Neural cell (in vitro differentiated cells): ENCODE data around the gene TAGAP.

ENCODE experiments used
- EP300 ChIP-seq: fragments of 450-650 bp; conservative IDR thresholded peaks from 2 replicates; pipeline ENCODE4 v1.6.1; 2014; ENCODE audit warnings: antibody characterized with exemption, mild to moderate bottlenecking, moderate library complexity; ENCODE audit not compliant: poor library complexity, severe bottlenecking
- EZH2 ChIP-seq: fragments of 200-600, 300-800 bp; shearing (Covaris generic), sonication (generic); IDR thresholded peaks from 2 replicates; pipeline ENCODE4 v1.6.1; 2014; ENCODE audit warnings: antibody characterized with exemption, low read length, borderline replicate concordance, mild to moderate bottlenecking; ENCODE audit not compliant: insufficient read depth, poor library complexity, severe bottlenecking
- MXI1 ChIP-seq: fragments of 450-650 bp; conservative IDR thresholded peaks from 2 replicates; pipeline ENCODE4 v1.6.1; 2014; ENCODE audit warnings: antibody characterized with exemption, mild to moderate bottlenecking; ENCODE audit not compliant: poor library complexity, severe bottlenecking
- POLR2AphosphoS5 ChIP-seq: IDR thresholded peaks from 2 replicates; pipeline ENCODE4 v1.6.1; 2012
- RAD21 ChIP-seq: fragments of 450-650 bp; conservative IDR thresholded peaks from 2 replicates; pipeline ENCODE4 v1.6.1; 2014; ENCODE audit warnings: antibody characterized with exemption, mild to moderate bottlenecking, moderate library complexity
- TAF1 ChIP-seq: IDR thresholded peaks from 2 replicates; pipeline ENCODE4 v1.6.1; 2012; ENCODE audit warnings: low read depth
- TF ChIP-seq, protein P1 (sequence below): IDR thresholded peaks from 2 replicates; pipeline ENCODE4 v1.6.1; 2012; ENCODE audit warnings: borderline replicate concordance
- TF ChIP-seq, protein P2 (sequence below): fragments of 450-650 bp; IDR thresholded peaks from 2 replicates; pipeline ENCODE4 v1.5.1; 2014; ENCODE audit warnings: antibody characterized with exemption, mild to moderate bottlenecking, moderate library complexity; ENCODE audit not compliant: poor library complexity, severe bottlenecking

DNA sequence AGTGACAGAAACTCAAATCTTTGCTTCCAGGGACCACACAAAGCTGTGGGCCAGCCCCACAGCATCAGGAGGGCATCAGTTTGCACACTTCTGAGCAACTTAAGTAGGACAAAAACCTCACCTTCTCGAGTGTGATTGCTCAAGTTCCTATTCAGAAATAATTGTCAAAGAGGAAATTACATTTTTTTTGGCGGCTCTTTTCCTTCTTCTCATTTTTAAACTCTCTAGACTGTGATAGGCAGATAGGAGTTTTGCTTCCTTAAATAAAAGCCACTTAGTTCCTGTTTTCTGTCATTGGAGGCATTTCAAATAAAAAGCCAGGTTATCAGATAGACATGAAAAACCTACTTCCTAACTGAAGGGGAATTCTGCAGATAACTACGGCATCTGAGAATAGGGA is 11.2 kb upstream of the TAGAP start:
- TF ChIP-seq, protein P1, sequence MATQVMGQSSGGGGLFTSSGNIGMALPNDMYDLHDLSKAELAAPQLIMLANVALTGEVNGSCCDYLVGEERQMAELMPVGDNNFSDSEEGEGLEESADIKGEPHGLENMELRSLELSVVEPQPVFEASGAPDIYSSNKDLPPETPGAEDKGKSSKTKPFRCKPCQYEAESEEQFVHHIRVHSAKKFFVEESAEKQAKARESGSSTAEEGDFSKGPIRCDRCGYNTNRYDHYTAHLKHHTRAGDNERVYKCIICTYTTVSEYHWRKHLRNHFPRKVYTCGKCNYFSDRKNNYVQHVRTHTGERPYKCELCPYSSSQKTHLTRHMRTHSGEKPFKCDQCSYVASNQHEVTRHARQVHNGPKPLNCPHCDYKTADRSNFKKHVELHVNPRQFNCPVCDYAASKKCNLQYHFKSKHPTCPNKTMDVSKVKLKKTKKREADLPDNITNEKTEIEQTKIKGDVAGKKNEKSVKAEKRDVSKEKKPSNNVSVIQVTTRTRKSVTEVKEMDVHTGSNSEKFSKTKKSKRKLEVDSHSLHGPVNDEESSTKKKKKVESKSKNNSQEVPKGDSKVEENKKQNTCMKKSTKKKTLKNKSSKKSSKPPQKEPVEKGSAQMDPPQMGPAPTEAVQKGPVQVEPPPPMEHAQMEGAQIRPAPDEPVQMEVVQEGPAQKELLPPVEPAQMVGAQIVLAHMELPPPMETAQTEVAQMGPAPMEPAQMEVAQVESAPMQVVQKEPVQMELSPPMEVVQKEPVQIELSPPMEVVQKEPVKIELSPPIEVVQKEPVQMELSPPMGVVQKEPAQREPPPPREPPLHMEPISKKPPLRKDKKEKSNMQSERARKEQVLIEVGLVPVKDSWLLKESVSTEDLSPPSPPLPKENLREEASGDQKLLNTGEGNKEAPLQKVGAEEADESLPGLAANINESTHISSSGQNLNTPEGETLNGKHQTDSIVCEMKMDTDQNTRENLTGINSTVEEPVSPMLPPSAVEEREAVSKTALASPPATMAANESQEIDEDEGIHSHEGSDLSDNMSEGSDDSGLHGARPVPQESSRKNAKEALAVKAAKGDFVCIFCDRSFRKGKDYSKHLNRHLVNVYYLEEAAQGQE = no peak
- TF ChIP-seq RAD21 (no peak), TAF1 (no peak), MXI1 (no peak), EP300 (no peak), POLR2AphosphoS5 (no peak), EZH2 (no peak)
- TF ChIP-seq, protein P2, sequence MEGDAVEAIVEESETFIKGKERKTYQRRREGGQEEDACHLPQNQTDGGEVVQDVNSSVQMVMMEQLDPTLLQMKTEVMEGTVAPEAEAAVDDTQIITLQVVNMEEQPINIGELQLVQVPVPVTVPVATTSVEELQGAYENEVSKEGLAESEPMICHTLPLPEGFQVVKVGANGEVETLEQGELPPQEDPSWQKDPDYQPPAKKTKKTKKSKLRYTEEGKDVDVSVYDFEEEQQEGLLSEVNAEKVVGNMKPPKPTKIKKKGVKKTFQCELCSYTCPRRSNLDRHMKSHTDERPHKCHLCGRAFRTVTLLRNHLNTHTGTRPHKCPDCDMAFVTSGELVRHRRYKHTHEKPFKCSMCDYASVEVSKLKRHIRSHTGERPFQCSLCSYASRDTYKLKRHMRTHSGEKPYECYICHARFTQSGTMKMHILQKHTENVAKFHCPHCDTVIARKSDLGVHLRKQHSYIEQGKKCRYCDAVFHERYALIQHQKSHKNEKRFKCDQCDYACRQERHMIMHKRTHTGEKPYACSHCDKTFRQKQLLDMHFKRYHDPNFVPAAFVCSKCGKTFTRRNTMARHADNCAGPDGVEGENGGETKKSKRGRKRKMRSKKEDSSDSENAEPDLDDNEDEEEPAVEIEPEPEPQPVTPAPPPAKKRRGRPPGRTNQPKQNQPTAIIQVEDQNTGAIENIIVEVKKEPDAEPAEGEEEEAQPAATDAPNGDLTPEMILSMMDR = no peak
